ENCODE results near the gene OAS3.
"Not testable (repeated sequence)": the region's sequence is repeated elsewhere in the genome, so short reads cannot be mapped to it uniquely, and the experiment has no call there.

The OAS3 gene

DNA sequence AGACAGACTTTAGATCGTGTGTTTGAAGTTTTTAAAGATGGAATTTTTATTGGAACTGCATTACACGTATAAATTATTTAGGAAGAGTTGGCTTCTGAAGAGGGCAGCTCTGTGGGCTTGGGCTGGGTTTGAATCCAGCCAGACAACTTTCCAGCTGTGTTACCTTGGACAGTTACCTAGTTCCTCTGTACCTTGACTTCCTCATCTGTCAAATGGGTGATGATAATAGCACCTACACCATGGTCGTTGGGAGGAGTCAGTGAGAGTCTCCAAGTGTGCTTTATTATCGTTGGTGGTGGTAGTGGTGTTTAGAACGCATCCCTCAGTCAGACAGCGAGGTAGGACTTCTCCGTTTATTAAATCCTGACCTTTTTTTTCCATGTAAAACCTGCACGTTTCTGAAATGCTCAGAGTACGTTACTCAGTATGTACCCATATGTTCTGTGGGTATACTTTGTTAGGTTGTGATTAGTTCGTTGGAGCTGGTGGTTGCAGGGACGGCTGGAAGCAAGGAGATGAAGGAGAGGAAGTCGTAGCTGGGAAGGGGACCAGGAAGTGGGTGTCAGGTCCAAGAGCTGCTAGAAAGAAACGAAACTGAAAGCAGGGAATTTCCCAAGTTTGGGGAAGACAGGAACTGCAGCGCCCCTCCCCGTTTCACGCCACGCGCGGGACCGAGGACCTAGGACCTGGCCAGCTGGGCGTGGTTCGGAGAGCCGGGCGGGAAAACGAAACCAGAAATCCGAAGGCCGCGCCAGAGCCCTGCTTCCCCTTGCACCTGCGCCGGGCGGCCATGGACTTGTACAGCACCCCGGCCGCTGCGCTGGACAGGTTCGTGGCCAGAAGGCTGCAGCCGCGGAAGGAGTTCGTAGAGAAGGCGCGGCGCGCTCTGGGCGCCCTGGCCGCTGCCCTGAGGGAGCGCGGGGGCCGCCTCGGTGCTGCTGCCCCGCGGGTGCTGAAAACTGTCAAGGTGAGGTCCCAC, at the start of gene OAS3:
Gene OAS3, plus strand, starts transcription at position 734 of the 979 bp plus-strand sequence. Its CDS starts 57 bp downstream, at position 791.
- DNase-seq (ENCODE audit: low read depth in 2 of 2), result peak; percentile 33 to 47

- no peak for DNase-seq (ENCODE audit: low read depth in 2 of 2)
These were observed 46.9 kb upstream of the OAS3 start for GRCh38 chr12:112891093-112892024.

DNA sequence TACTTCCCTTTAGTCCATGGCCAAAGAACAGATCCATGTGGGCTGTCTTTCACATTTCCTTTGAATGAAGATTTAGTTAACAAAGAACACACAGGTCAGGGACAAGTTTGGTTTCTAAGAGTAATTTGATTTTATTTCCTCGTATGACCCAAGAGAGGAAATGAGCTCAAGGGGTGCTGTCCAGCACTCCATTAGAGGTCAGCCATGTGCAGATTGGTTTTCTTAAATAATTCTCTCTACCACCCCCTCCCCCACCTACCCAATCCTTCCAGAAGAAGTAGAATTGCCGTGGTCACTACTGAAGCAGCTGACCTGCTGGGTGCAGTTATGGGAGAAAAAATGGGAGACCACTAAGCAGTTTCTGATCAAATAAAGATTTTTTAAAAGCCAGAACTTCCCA, 45.4 kb upstream of the OAS3 start:
- DNase-seq (ENCODE audit: low read depth in 2 of 2), result no peak

GRCh38 chr12:112894128-112894527, 44.1 kb upstream of the OAS3 start:
- no peak for DNase-seq (ENCODE audit: low read depth in 2 of 2)

DNA sequence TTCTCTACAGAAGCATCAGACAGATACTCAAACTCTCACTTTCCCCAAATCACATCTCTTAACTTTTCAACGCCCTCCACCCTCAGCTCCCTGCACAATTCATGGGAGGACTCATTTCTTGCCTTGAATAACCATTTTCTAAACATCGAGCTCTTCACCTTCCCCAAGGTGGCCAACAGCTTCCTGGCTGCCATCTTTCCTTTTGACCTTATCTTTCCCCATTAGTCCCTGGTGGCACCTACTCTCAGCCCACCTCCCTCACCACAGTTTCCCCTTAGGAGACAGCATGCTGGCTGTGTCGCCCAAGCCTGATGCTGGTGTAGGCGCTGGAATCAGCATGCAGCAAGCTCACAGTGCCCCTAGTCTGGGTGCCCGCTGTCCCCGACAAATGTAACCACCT, 39.9 kb upstream of the OAS3 start:
- no peak for DNase-seq (ENCODE audit: low read depth in 2 of 2)

GRCh38 chr12:112900298-112901145, 37.8 kb upstream of the OAS3 start:
- DNase-seq (ENCODE audit: low read depth in 2 of 2), result no peak

DNA sequence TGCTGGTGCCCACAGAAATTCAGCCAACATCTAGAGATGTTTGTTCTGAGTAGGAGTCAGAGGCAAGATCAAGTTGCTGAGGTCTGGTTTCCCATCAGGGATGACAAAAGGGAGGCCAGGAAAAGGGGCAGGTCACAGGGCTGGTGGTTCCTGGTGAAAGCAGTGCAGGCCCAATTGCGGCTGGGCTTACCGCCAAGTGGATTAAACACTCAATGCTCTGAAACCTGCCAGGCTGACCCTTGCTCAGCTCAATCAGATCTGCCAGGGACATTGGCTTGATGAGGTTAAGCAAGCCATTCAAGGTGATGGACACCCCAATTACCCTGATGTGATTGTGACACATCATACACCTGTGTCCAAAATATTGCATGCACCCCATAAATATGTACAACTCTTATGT, 37.0 kb upstream of the OAS3 start:
- no peak for DNase-seq (ENCODE audit: low read depth in 2 of 2)

- DNase-seq (ENCODE audit: low read depth in 2 of 2), result no peak
These were observed 33.7 kb upstream of the OAS3 start for GRCh38 chr12:112904571-112904970.

DNA sequence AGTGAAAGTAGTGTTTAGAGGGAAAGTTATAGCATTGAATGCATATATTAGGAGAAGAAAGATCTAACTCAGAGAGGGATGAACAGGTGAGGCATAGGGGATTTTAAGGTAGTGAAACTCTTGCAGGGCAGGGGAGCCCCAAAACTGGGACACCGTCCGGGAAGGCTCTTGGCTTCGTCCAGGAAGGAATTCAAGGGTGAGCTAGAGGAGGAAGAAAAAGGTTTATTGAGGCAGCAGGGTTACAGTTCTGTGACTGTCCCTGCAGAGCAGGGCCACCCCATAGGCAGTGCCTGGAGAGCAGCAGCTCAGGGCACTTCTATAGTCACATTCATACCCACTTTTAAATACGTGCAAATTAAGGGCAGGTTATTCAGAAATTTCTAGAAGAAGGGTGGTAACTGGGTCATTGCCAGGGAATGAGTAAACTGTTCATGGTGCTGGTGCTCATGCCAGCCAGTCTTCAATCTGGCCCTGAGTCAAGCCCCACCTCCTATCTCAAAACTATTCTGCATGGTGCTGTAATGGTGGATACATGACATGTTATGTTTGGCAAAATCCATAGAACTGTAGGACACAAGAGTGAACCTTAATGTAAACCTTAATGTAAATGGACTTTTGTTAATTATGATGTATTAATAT, 32.7 kb upstream of the OAS3 start:
- no peak for DNase-seq (ENCODE audit: low read depth in 2 of 2)

GRCh38 chr12:112906712-112907414, 31.4 kb upstream of the OAS3 start, which contains the start of gene OAS1:
TSS of gene OAS1 (plus strand) at chr12:112906962. CDS start at chr12:112907040, 78 bp downstream.
- DNase-seq (ENCODE audit: low read depth in 2 of 2), result peak in 1 of 2 donors; percentile 3

DNA sequence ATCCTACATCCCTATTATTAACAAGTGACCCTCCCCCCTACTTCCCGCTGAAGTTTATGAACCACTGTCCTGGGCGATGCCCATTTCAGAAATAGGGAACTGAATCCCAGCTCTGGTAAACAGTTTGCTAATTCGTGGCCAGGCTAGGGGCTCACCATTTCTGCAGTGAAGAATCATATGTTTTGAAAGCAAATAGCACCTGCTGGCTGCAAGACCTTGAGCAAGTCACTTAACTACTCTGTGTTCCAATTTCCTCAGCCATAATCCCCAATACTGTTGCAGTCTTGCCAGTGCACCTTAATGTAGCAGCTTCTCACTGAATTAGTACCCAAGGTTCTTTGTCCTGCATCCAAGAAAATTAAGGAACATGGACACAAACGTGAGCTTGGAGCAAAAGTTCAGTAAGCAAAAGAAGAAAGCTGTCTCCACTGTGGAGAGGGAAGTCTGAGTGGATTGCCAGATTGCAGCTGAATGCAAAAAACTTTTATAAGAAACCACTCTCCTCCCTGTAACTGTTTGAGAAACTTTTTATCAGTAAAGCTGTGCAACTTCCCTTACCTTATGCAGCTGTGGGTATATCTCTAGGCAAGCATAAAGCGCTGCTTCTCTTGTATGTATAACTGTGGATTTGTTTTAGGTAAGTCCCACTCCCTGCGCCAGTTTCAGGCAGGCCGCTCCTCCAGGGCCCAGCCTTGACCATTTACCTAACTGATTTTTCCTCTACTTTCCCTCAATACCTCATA, 30.7 kb upstream of the OAS3 start:
- DNase-seq (ENCODE audit: low read depth in 2 of 2), result no peak

- DNase-seq (ENCODE audit: low read depth in 2 of 2), result no peak
These were observed 29.7 kb upstream of the OAS3 start for GRCh38 chr12:112908548-112908947.

DNA sequence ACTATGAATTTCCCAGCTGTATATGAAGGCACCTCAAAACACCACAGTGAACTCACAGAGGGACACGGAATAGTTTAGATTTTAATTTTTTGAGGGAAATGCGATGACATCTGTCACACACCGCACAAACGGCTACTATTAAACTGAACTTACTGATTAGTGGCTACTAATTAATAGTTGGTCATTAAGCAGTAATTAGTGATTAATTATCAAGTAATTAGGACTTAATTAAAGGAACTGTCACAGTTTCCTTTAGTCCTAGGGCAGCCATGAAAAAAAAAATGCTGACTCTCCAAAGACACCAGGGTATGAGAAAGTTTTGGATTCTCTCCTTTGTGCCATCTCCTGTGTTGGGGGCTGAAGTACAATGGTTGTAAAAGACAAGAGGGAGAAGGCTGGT, 28.6 kb upstream of the OAS3 start:
- no peak for DNase-seq (ENCODE audit: low read depth in 2 of 2)

DNA sequence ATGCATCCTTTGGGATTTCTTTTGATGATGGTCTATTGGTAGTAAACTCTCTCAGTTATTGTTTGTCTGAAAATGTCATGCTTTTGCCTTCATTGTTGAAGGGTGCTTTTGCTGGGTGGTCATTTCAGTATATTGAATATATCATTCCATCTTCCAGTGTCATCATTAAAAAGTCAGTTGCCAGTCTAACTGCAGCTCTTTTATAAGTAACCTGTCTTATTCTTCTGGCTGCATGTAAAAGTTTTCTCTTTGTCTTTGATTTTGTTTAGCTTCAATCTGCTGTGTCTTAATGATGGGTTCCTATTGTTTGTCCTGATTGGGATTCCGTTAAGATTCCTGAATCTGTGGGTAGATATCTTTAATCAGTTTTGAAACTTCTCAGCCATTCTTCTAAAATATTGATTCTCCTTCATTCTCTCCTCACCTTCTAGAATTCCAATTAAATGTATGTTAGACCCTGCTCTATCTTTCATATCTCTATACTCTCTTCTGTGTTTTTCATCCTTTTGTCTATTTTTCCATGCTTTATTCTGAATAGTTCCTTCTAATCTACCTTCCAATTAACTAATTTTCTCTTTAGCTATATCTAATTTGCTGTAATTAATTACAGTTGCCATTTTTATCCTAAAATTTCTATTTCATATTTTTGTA, 25.1 kb upstream of the OAS3 start:
- DNase-seq (ENCODE audit: low read depth in 2 of 2), result no peak

GRCh38 chr12:112913888-112914287, 24.4 kb upstream of the OAS3 start:
- not testable (repeated sequence) for DNase-seq (ENCODE audit: low read depth in 2 of 2)

DNA sequence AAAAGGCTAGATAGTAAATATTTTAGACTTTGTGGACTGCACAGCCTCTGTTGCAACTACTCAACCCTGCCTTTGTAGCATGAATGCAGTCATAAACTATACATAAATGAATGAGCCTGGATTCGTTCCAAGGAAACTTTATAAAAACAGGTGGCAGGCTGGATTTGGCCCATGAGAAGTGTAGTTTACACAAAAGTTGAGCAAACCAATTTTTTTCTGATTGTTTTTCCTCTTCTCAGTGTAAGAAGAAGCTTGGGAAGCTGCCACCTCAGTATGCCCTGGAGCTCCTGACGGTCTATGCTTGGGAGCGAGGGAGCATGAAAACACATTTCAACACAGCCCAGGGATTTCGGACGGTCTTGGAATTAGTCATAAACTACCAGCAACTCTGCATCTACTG, 22.0 kb upstream of the OAS3 start:
- DNase-seq (ENCODE audit: low read depth in 2 of 2), result no peak

- DNase-seq (ENCODE audit: low read depth in 2 of 2), result no peak
These were observed 19.2 kb upstream of the OAS3 start for GRCh38 chr12:112919121-112919520.

GRCh38 chr12:112924986-112925385, 13.3 kb upstream of the OAS3 start:
- DNase-seq (ENCODE audit: low read depth in 2 of 2), result no peak

All from stimulated activated CD8-positive, alpha-beta memory T cell treated with anti-CD3 and anti-CD28 coated beads, Interleukin-15, amount 100 ng/mL, for 48 hours (primary cell).